HG03520 (cell line): ENCODE data around the gene RNF223.
A peak's percentile ranks its signal among the peaks of the same experiment; 100 is the strongest.

ENCODE experiments used
- ATAC-seq: cut with Tn5 transposase; IDR thresholded peaks from one replicate; pipeline ENCODE4 v1.9.1; 2021; ENCODE audit warnings: mild to moderate bottlenecking, moderate library complexity; ENCODE audit not compliant: unreplicated experiment

The RNF223 gene

DNA sequence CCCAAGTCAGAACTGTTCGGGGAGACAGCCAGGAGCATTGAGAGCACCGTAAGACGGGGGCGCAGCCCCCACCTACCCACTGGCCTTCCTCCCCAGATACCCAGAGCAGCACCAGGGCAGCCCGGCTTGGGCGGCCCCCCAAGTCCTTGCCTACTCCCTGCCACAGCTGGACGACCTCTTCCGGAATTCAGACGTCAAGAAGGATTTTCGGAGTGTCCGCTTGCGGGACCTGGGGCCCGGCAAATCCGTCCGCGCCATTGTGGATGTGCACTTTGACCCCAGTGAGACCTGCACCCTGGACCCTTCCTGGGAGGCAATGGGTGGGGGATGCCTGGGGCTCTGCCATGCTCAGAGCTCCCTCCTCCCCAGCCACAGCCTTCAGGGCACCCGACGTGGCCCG, 26.7 kb downstream of the RNF223 start:
- no peak for ATAC-seq

DNA sequence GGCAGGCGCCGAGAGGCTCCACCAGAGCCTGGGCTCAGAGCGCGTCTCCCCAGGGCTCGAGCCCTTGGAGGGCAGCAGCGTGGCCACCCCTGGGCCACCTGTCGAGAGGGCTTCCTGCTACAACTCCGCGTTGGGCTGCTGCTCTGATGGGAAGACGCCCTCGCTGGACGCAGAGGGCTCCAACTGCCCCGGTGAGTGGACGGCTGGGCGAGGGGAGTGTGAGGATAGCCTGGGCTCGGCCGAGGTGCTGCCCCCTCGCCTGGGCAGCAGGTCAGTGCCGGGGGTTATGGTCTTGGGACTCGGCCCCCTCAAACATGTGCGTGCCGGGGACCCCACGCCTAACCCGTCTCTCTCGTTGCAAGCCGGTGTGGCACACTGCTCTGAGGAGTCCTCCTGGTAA, 27.3 kb downstream of the RNF223 start:
- ATAC-seq = no peak

DNA sequence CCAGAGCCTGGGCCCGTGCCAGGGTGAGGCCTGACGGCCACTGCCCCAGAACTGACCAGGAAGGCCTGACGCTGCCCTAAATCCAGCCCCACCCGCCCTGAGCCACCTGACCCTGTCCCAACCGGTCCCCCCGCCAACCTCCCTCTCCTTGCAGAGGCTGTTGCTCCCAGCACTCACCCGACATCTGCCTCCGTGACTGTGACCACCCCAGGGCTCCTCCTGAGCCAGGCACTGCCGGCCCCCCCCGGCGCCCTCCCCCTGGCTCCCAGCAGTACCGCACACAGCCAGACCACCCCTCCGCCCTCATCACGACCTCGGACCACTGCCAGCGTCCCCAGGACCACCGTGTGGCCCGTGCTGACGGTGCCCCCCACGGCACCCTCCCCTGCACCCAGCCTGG, 27.9 kb downstream of the RNF223 start:
- no peak for ATAC-seq

DNA sequence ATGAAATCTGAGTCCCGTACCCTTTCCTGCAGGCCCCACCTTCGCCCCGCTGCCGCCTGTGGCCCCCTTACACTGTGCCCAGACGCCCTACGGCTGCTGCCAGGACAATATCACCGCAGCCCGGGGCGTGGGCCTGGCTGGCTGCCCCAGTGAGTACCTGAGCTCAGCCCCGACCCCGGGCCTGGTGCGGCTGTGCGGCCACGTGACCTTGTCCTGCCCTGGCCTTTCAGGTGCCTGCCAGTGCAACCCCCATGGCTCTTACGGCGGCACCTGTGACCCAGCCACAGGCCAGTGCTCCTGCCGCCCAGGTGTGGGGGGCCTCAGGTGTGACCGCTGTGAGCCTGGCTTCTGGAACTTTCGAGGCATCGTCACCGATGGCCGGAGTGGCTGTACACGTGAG, 29.0 kb downstream of the RNF223 start:
- ATAC-seq = no peak

DNA sequence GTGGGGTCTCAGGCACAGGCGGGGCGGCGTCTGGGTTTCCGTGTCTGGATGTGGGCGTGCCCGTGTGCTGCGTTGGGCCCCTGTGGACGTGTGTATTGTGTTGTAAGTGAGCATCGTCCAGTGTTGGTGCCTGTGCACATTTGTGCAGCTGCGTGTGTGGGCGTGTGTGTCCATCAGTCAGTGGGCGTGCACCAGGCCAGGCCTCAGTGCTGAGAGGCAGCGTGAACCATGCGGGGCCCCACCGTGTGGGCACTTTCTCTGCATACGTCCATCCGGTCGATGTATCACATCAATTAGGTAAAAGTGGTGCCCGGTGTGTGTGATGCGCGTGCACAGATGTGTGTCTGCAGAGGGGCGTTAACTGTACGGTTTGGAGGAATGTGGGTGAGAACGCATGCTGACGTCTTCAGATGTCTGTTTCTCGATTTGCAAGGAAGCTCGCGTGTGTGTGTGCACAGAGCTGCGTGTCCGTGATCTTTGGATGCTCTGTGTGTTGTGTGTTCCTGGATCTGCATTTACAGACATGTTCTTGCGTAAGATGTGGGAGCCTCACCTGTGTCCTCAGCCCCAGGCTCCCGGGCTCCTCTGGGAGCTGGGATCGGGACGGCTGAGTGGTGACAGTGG, 29.5 kb downstream of the RNF223 start:
- no peak for ATAC-seq

DNA sequence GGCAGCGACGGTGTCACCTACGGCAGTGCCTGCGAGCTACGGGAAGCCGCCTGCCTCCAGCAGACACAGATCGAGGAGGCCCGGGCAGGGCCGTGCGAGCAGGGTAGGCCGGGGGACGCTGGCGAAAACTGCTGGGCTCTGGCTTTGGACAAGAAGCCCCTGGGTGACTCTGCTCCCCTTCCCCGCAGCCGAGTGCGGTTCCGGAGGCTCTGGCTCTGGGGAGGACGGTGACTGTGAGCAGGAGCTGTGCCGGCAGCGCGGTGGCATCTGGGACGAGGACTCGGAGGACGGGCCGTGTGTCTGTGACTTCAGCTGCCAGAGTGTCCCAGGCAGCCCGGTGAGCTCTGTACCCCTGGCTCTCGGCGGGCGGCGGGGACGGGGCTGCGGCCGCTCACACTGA, 30.2 kb downstream of the RNF223 start:
- no peak for ATAC-seq

DNA sequence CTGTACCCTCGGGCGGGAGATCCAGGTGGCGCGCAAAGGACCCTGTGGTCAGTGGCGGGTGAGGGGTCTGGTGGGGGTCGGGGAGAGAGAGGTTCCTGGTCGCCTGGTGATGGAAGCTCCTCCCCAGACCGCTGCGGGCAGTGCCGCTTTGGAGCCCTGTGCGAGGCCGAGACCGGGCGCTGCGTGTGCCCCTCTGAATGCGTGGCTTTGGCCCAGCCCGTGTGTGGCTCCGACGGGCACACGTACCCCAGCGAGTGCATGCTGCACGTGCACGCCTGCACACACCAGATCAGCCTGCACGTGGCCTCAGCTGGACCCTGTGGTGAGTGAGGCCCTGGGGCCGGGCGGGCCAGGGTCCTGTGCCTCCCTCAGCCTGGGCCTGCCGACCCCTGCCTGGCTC, 30.7 kb downstream of the RNF223 start:
- no peak for ATAC-seq

DNA sequence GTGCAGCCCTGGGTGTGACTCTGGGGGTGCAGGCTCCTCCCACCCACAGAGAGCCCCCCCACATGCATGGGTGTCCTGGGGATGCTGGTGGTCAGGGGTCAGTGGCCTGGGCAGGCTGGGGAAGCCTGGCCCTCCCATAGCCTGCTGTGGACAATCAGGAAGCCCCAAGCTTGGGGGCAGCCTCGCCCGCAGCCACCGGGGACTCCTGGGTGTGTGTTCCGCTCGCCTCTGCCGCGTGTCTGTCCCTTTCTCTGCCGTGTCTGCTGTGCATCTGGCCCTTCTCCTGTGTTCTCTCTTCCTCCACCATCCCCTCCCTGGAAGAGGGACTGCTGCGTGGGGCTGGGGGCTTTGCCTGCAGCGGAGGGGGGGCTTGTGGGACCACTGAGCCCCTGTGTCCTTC, 31.3 kb downstream of the RNF223 start:
- ATAC-seq = no peak

DNA sequence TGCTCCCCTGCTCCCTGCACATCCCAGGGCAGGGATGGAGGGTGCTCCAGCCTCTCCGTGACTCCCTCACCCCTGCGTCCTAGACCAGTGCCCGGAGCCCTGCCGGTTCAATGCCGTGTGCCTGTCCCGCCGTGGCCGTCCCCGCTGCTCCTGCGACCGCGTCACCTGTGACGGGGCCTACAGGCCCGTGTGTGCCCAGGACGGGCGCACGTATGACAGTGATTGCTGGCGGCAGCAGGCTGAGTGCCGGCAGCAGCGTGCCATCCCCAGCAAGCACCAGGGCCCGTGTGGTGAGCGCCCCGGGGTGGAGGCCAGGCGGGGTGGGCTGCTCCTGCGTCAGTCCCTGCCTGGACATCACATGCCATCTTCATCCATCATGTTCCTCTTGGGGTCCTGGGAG, 32.2 kb downstream of the RNF223 start:
- no peak for ATAC-seq

DNA sequence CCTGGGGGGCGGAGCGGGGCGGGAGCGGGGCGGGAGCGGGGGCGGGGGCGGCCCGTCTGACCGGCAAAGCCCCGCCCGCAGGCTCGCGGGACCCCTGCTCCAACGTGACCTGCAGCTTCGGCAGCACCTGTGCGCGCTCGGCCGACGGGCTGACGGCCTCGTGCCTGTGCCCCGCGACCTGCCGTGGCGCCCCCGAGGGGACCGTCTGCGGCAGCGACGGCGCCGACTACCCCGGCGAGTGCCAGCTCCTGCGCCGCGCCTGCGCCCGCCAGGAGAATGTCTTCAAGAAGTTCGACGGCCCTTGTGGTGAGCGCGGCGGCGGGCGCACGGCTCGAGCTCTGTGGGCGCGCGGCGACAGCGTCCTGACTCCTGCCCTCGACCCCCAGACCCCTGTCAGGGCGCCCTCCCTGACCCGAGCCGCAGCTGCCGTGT, 33.0 kb downstream of the RNF223 start:
- ATAC-seq = no peak

DNA sequence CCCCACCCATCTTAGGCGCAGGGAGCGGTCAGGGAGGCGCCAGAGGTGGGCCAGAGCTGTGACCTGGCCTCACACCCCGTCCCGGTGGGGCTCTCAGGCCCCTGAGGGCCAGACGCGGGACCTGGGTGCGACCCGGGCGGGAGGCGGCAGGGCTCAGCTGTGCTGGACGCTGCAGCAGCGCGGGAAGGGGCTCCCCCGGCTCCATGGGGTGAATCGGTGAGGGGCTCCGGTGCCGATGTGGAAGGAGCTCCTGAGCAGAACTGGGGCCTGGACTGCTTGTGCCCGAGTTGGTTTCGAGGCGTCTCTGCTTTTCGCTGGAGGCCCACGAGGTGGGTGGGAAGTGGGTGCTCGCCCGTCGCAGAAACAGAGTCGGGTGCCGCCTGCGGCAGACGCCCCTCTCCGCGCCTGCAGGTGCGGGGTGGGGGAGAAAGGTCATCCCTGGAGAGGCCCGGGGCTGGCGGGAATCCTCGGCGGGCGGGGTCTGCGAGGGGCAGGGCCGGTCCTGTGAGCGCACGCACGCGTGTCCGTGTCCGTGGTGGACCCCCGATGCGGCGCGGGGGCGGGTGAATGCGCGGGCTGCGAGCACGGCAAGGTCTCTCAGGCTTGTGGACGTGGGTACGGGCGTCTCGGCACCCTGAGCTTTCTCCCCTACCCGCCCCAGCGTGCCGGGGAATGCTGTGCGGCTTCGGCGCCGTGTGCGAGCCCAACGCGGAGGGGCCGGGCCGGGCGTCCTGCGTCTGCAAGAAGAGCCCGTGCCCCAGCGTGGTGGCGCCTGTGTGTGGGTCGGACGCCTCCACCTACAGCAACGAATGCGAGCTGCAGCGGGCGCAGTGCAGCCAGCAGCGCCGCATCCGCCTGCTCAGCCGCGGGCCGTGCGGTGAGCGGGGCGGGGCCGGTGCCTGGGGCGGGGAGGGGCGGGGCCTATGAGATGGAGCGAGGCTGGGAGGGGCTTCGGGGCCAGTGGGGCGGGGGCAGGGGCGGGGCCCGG, 33.8 kb downstream of the RNF223 start:
- ATAC-seq = no peak

DNA sequence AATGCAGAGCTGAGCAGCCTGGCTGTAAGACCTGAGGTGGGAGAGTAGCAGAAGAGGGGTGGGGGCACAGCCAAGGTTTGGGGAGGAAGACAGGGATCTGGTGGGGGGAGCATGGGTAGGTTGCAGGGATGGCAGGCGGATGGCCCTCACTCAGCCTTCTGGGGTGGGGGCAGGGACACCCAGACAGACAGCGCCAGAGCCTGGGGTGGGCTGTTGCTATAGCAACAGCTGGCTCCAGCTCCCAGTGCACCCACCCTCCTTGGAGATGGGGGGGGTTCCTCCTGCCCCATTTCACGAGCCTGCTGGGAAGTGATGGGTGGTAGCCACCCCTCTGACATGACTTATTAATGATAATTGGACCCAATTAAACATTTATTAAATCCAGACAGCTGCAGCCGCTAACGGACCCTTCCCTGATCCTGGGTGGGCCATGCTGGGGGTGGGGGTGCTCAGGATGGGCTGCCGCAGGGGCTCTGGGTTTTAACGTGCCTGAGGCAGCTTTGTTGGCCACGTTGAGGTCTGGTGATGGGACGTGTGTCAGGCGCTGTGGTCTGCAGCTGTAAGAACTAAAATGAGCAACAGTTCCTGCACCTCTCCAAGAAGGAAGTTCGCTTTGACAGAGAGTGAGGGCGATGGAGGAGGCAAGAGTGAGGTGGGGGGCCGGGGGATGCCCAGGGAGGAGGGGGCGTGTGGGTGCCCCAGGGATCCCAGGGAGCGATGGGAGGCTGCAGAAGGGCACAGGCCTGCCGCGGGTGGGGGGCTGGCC, 34.8 kb downstream of the RNF223 start:
- ATAC-seq = no peak

DNA sequence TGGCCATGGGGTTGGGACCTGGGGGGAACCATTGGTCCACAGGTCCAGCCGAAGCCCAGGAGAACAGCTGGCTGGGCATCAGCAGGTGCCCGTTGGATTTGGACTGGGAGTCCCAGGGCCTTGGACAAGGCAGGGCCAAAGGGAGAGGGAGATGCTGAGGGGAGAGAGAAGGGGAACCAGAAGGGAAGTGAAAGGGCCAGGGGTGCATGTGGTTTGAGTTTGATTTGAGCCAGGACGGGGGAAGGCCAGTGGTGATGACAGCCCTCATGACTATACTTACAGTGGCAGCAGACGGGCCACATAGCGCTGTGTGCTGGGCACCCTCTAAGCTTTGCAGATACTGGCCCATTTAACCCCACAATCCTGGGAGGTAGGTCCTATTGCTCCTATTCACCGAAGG, 35.4 kb downstream of the RNF223 start:
- peak; percentile 39 for ATAC-seq

DNA sequence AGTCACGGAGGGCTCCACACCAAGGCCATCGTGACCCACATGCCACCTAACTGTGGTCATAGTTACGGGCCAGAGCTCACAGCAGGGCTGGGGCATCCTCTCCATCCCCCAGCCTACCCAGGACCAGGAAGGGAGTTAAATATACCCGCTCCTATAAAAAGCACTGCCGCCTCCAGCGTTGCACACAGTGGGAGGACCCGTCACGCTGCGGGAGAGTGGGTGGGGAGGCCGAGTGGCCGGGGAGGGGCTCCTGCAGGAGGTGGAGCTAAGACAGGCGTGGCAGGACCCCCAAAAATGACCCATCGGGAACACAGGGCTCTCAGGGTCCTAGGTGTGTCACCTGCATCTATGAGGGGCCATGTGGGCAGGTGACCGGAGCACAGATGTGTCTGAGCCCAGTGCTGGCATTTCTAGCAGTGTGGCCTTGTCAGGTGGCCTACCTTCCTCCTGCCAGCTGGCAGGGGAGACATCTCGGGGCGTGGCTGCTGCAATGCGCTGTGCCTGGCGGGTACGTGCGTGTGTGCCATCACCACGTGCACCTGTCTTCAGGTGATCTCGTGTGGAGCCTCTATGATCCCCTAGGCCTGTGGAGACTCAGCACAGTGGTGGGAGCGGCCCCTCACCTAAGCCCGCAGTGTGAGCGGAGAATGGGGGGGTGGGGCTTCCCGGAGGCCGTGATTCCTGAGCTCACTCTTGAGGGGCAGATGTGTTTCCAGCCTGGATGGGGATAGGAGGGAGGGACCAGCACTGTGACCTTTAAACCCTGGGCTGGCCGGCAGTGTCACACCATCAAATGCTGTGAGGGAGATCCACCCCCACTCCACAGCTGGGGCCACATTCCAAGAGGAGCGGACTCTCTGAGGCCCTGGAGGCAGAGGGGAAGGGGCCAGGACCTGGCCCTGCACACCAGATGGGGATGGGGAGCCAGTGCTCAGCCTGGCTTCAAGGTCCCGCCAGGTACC, 36.5 kb downstream of the RNF223 start:
- ATAC-seq = no peak

DNA sequence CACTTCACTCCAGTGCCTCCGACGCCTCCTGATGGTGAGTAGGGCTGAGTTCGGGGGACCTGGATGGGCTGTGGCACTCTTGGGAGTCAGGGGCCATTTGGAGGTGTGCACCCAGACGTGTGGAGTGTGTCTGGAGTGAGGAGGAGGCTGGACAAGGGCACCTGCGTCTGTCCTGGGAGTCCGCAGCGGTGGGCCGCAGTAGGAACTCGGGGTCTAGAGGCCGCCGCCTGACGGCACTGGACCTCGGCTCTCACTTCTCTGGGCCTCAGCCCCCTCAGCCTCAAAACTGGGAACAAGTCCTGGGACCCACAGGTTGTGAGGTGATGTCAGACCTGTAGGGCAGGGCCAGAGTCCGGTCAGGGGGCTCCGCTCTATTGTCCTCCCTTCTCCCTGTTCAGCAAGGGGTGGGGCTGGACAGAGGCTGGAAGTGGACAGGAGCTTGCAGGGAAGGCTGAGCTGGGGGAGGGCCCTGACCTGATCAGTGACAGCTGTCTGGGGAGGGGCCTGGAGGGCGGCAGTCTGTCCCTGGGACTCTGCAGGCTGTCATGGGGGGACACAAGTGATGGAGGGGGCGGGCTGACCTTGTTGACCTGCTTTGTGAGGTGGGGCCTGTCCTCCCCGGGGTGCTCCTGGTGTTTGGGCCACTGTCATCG, 38.7 kb downstream of the RNF223 start:
- no peak for ATAC-seq

DNA sequence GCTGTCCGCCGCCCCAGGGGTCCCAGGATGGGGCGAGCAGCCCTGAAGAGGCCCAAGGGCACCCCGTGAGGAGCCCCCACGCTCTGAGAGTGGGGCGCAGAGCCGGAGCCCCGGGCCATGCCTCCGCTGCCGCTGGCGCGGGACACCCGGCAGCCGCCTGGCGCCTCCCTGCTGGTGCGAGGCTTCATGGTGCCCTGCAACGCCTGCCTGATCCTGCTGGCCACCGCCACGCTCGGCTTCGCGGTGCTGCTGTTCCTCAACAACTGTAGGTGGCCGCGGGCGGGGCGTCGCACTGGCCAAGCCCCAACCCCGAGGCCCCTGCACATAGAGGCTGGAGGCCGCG, 39.7 kb downstream of the RNF223 start:
- no peak for ATAC-seq

DNA sequence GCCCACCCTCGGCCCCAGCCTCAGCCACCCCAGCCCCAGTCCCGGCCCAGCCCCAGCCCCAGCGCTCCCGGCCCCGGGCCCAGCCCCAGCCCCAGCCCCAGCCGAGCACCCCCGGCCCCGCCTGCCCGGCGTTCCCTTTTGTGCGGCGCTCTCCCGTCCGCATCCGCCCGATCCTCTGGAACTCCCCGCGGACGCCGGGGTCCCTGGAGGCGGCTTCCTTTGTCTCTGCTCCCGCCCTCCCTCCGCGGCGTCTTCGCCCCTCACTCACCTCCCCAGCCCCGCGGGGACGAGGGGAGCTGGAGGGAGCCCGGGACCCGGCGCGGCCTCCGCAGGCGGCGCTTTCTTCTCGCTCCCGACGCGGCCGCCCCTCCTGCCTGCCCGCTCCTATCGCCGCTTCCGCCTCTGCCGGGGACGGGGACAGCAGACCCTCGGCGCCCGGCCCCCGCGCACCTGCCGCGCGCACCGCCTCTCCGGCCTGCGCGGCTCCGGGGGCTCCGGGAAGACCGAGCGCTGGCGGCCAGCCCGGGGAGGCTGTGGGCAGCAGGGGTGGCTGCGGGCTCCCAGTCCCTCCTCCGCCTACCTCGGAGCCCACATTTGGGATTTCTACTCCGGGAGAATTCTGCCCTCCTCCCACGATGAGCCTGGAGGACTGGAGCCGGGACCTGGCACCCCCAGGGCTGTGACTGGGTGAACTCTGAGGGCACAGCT, 40.2 kb downstream of the RNF223 start:
- ATAC-seq = no peak

DNA sequence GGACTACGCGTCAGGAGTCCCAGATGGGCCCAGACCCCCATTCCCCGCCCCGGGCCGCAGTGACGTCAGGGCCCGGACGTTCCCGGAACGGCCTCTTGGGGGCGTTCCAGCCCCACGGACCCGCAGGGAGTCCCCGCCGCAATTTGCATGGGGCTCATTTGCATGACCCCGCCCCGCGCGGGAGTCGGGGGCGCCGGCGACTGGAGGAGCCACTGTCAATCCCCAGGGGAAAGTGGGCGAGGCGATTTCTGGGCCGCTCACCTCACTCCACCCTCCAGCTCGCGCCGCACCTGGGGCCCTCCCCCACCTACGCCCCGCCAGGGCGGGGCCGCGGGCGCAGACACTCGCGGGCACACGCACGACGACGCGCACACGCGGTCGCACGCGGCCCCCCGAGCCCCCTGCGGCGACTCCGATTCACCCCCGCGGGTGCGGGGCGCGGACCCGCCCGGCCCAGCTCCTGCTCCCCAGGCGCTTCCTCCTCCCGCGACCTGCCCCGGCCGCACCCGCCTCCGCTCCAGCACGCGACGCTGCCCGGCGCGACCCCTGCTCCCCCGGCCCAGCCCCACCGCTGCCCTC, 41.0 kb downstream of the RNF223 start:
- peak; percentile 80 for ATAC-seq

DNA sequence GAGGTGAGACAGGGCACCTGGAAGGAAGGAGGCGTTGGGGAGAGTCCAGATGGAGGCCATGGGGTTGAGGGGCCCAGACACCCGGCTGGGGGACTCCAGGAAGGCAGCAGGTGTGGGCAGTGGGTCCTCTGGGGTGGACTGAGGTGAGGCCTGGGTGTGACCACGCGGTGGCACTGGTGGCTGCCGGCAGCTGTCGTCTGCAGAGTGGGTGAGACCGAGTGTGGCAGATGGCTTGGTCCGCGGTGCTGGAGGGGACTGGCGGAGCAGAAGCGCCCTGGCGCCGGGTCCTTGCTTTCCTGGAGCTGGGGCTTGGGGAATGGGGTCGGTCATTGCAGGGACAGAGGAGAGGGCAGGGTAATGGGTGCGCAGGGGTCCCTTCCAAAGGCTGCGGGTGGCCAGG, 41.7 kb downstream of the RNF223 start:
- no peak for ATAC-seq
